HG02588 (cell line): ENCODE data around the gene NT5C1A.

Source experiments
- ATAC-seq: cut with Tn5 transposase; IDR thresholded peaks from one replicate; pipeline ENCODE4 v1.9.1; 2021; ENCODE audit warnings: mild to moderate bottlenecking, moderate library complexity; ENCODE audit not compliant: unreplicated experiment

The NT5C1A gene

GRCh38 chr1:39690225-39690624, 18.3 kb upstream of the NT5C1A start:
- ATAC-seq: no peak

- ATAC-seq: no peak
Measured at GRCh38 chr1:39689635-39690034, 17.7 kb upstream of the NT5C1A start.

- no peak for ATAC-seq
Measured at GRCh38 chr1:39689214-39689613, 17.3 kb upstream of the NT5C1A start.

- no peak for ATAC-seq
Measured at GRCh38 chr1:39688706-39689105, 16.8 kb upstream of the NT5C1A start.

- ATAC-seq: no peak
Measured at GRCh38 chr1:39687243-39687642, 15.3 kb upstream of the NT5C1A start.

GRCh38 chr1:39685071-39685470, 13.2 kb upstream of the NT5C1A start:
- ATAC-seq: no peak

- ATAC-seq: no peak
Measured at GRCh38 chr1:39684313-39684664, 12.4 kb upstream of the NT5C1A start.

GRCh38 chr1:39683591-39684312, 11.8 kb upstream of the NT5C1A start:
- no peak for ATAC-seq

- no peak for ATAC-seq
Measured at GRCh38 chr1:39681999-39682398, 10.1 kb upstream of the NT5C1A start.

- ATAC-seq: no peak
Measured at GRCh38 chr1:39681294-39681693, 9.4 kb upstream of the NT5C1A start.

- no peak for ATAC-seq
Measured at GRCh38 chr1:39680751-39681150, 8.8 kb upstream of the NT5C1A start.

- ATAC-seq: no peak
Measured at GRCh38 chr1:39679821-39680220, 7.9 kb upstream of the NT5C1A start.

GRCh38 chr1:39678889-39679288, 7.0 kb upstream of the NT5C1A start:
- ATAC-seq: no peak

- no peak for ATAC-seq
Measured at GRCh38 chr1:39677645-39678044, 5.7 kb upstream of the NT5C1A start.

GRCh38 chr1:39676948-39677548, 5.1 kb upstream of the NT5C1A start:
- no peak for ATAC-seq

- no peak for ATAC-seq
Measured at GRCh38 chr1:39675220-39675619, 3.3 kb upstream of the NT5C1A start.

GRCh38 chr1:39673215-39673614, 1.3 kb upstream of the NT5C1A start:
- ATAC-seq: no peak

GRCh38 chr1:39672551-39672947, 642 bp upstream of the NT5C1A start:
- no peak for ATAC-seq

- no peak for ATAC-seq
Measured at GRCh38 chr1:39671433-39671792, 494 bp downstream of the NT5C1A start.

GRCh38 chr1:39670689-39671088, 1.2 kb downstream of the NT5C1A start:
- ATAC-seq: no peak

- no peak for ATAC-seq
Measured at GRCh38 chr1:39668894-39669293, 3.0 kb downstream of the NT5C1A start.

- no peak for ATAC-seq
Measured at GRCh38 chr1:39668111-39668510, 3.8 kb downstream of the NT5C1A start.

GRCh38 chr1:39666772-39667171, 5.1 kb downstream of the NT5C1A start:
- peak; percentile 79 for ATAC-seq
